A549 (cell line): Measurements from ENCODE around the gene CTSC.

ENCODE experiments used
- BHLHE40 ChIP-seq: IDR thresholded peaks from 2 replicates; pipeline ENCODE4 v1.6.1; 2012; ENCODE audit warnings: low read depth, low read length, inconsistent platforms
- CBX2 ChIP-seq: fragments of 200-600 bp; sonication (generic); IDR thresholded peaks from 2 replicates; pipeline ENCODE4 v1.6.1; 2016; ENCODE audit warnings: low read depth, mild to moderate bottlenecking, borderline replicate concordance
- CHD2 ChIP-seq: fragments of 150-350 bp; IDR thresholded peaks from 2 replicates; pipeline ENCODE4 v1.6.1; 2014; ENCODE audit warnings: low read length; ENCODE audit not compliant: partially characterized antibody
- HOXA7 ChIP-seq: fragments of 250-450 bp; sonication (Bioruptor Pico); IDR thresholded peaks from 2 replicates; pipeline ENCODE4 v1.5.0; 2020; ENCODE audit warnings: mild to moderate bottlenecking, moderate library complexity
- HOXB5 ChIP-seq: fragments of 250-450 bp; sonication (Bioruptor Pico); IDR thresholded peaks from 2 replicates; pipeline ENCODE4 v1.5.0; 2020; ENCODE audit warnings: mild to moderate bottlenecking, moderate library complexity
- MAFK ChIP-seq: fragments of 450-650 bp; IDR thresholded peaks from 2 replicates; pipeline ENCODE4 v1.6.1; 2014; ENCODE audit not compliant: partially characterized antibody
- MAZ ChIP-seq: fragments of 150-350 bp; IDR thresholded peaks from 2 replicates; pipeline ENCODE4 v1.6.1; 2014; ENCODE audit warnings: antibody characterized with exemption, low read depth, low read length, borderline replicate concordance
- POLR2A ChIP-seq: IDR thresholded peaks from 2 replicates; pipeline ENCODE4 v1.6.1; 2012; ENCODE audit warnings: mild to moderate bottlenecking, low read length
- RAD21 ChIP-seq, 2 experiments: fragments of >200 bp in 1 of 2; sonication (Bioruptor Twin) in 1 of 2; formaldehyde crosslinking in 1 of 2; IDR thresholded peaks in 1 of 2; conservative IDR thresholded peaks in 1 of 2; 2 replicates in 1 of 2; 3 replicates in 1 of 2; pipeline ENCODE4 v1.6.1; 2012 to 2018; ENCODE audit warnings: inconsistent platforms in 1 of 2
- REST ChIP-seq: fragments of 200-600 bp; sonication (generic); IDR thresholded peaks from 2 replicates; pipeline ENCODE4 v1.6.1; 2016; ENCODE audit warnings: antibody characterized with exemption, mild to moderate bottlenecking, moderate library complexity
- RFX5 ChIP-seq: fragments of 450-650 bp; IDR thresholded peaks from 2 replicates; pipeline ENCODE4 v1.7.1; 2014; ENCODE audit warnings: antibody characterized with exemption, mild to moderate bottlenecking, moderate library complexity
- ZSCAN20 ChIP-seq: fragments of 250-450 bp; sonication (Bioruptor Pico); IDR thresholded peaks from 2 replicates; pipeline ENCODE4 v1.8.0; 2022; ENCODE audit warnings: mild to moderate bottlenecking, moderate library complexity
- TF ChIP-seq, protein P1 (sequence below): fragments of >200 bp; sonication (Bioruptor Twin); formaldehyde crosslinking; IDR thresholded peaks from 3 replicates; pipeline ENCODE4 v1.5.1; 2016
- TF ChIP-seq, protein P2 (sequence below): fragments of 450-650 bp; IDR thresholded peaks from 2 replicates; pipeline ENCODE4 v1.6.1; 2014; ENCODE audit warnings: antibody characterized with exemption

DNA sequence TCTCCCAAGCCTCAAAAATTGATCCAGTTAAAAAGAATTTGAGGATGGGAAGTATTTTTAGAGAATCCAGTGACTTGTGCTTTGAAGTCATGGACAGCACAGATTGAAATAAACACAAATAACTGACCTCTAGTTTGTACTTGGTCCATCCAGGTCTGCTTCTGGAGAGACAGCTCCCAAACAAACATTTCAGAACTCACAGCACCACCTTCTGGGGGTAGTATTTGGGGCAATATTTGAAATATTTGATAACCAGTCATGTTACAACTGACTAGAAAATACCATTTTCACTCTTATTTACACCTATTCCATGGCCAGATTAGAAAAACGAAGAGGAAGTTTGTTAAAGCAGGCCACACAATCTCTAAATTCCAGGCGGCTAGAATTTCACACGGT, 56.2 kb downstream of the CTSC start:
- TF ChIP-seq HOXB5 = no peak
- TF ChIP-seq, protein P1, sequence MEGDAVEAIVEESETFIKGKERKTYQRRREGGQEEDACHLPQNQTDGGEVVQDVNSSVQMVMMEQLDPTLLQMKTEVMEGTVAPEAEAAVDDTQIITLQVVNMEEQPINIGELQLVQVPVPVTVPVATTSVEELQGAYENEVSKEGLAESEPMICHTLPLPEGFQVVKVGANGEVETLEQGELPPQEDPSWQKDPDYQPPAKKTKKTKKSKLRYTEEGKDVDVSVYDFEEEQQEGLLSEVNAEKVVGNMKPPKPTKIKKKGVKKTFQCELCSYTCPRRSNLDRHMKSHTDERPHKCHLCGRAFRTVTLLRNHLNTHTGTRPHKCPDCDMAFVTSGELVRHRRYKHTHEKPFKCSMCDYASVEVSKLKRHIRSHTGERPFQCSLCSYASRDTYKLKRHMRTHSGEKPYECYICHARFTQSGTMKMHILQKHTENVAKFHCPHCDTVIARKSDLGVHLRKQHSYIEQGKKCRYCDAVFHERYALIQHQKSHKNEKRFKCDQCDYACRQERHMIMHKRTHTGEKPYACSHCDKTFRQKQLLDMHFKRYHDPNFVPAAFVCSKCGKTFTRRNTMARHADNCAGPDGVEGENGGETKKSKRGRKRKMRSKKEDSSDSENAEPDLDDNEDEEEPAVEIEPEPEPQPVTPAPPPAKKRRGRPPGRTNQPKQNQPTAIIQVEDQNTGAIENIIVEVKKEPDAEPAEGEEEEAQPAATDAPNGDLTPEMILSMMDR = peak; percentile 26; the same call in 1 of the 3 replicates
- TF ChIP-seq RAD21 (conservative IDR thresholded peaks at IDR 0.05 in 1 of 2, IDR thresholded peaks at IDR 0.05 in 1 of 2) = peak; percentile 46 to 51; a peak in 4 of 5 replicates
- no peak for TF ChIP-seq HOXA7
- TF ChIP-seq POLR2A = no peak
- TF ChIP-seq REST = no peak
- TF ChIP-seq ZSCAN20 (CRISPR knock-in tag) = no peak
- no peak for TF ChIP-seq MAZ
- no peak for TF ChIP-seq RFX5
- no peak for TF ChIP-seq BHLHE40
- no peak for TF ChIP-seq CBX2
- TF ChIP-seq MAFK = no peak
- TF ChIP-seq, protein P2, sequence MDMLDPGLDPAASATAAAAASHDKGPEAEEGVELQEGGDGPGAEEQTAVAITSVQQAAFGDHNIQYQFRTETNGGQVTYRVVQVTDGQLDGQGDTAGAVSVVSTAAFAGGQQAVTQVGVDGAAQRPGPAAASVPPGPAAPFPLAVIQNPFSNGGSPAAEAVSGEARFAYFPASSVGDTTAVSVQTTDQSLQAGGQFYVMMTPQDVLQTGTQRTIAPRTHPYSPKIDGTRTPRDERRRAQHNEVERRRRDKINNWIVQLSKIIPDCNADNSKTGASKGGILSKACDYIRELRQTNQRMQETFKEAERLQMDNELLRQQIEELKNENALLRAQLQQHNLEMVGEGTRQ = no peak
- no peak for TF ChIP-seq CHD2
